Activated naive CD4-positive, alpha-beta T cell treated with anti-CD3 and anti-CD28 coated beads, Interleukin-2, amount 50 U/mL, for 24 hours (primary cell): ENCODE data around the gene TMEM14C.
A peak's percentile ranks its signal among the peaks of the same experiment; 100 is the strongest.
"Not testable (repeated sequence)": the region's sequence is repeated elsewhere in the genome, so short reads cannot be mapped to it uniquely, and the experiment has no call there.

Source experiments
- H3K27ac Mint-ChIP-seq: one replicate; pipeline ENCODE4 v1.8.0; 2021; ENCODE audit warnings: mild to moderate bottlenecking, mixed read lengths
- H3K27me3 Mint-ChIP-seq: one replicate; pipeline ENCODE4 v1.8.0; 2021; ENCODE audit warnings: mixed read lengths
- H3K36me3 Mint-ChIP-seq: one replicate; pipeline ENCODE4 v1.8.0; 2021; ENCODE audit warnings: mixed read lengths
- H3K4me1 Mint-ChIP-seq: one replicate; pipeline ENCODE4 v1.8.0; 2021; ENCODE audit warnings: mixed read lengths
- H3K4me3 Mint-ChIP-seq: one replicate; pipeline ENCODE4 v1.8.0; 2021; ENCODE audit warnings: mild to moderate bottlenecking, mixed read lengths
- H3K9me3 Mint-ChIP-seq: one replicate; pipeline ENCODE4 v1.8.0; 2021; ENCODE audit warnings: mixed read lengths

The TMEM14C gene

DNA sequence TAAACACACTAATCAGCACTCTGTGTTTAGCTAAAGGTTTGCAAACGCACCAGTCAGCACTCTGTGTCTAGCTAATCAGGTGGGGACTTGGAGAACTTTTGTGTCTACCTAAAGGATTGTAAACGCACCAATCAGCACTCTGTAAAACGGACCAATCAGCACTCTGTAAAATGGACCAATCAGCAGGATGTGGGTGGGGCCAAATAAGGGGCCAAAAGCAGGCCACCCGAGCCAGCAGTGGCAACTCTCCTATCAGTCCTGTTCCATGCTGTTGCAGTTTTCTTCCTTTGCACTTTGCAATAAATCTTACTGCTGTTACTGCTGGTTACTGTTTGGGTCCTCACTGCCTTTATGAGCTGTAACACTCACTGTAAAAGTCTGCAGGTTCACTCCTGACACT is 18.8 kb downstream of the TMEM14C start:
- H3K4me3 Mint-ChIP-seq, H3K4me1 Mint-ChIP-seq, H3K27me3 Mint-ChIP-seq, H3K36me3 Mint-ChIP-seq, H3K27ac Mint-ChIP-seq, H3K9me3 Mint-ChIP-seq: not testable (repeated sequence)

DNA sequence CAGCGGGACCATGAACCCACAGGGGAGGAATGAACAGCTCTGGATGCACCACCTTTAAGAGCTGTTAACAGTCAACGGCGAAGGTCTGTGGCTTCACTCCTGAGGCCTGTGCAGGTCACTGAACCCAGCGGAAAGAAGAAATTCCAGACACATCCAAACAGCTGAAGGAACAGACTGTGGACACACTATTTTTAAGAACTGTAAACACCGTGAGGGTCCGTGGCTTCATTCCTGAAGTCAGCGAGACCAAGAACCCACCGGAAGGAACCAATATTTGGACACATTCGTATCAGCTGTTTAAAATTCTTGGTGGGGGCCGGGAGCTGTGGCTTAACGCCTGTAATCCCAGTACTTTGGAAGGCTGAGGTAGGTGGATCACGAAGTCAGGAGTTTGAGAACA is 19.4 kb downstream of the TMEM14C start:
- no peaks in the 10 kb centered on the region for H3K9me3 Mint-ChIP-seq
- no peak overlapping the region for H3K4me3 Mint-ChIP-seq
- H3K27me3 Mint-ChIP-seq: no peaks in the 10 kb centered on the region
- no peak overlapping the region for H3K27ac Mint-ChIP-seq
- H3K4me1 Mint-ChIP-seq: peaks cover 11% of the 10 kb centered on the region
- no peaks in the 10 kb centered on the region for H3K36me3 Mint-ChIP-seq

DNA sequence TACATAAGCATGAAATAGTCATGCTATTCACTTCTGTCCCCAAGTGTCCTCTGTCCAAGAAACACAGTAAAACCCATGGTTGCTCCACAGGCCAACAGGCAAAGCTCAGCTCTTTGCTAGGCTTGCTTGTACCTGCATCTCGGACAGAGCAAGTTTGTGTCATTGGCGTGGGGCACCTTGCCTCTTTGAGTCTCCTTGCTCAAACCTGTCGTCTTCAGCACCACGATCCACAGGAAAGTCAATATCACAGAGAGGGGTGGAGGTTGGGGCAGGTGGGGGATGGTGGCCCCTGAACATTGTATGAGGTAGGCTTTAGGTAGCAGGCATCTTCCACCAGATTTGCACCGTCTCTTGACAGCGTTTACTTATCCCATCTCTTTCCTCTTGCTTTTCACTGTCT is 20.6 kb downstream of the TMEM14C start:
- Mint-ChIP-seq H3K36me3 (no peaks in the 10 kb centered on the region), H3K9me3 (no peaks in the 10 kb centered on the region), H3K27ac (no peak overlapping the region), H3K4me3 (no peak overlapping the region), H3K4me1 (peaks cover 12% of the 10 kb centered on the region), H3K27me3 (no peaks in the 10 kb centered on the region)

DNA sequence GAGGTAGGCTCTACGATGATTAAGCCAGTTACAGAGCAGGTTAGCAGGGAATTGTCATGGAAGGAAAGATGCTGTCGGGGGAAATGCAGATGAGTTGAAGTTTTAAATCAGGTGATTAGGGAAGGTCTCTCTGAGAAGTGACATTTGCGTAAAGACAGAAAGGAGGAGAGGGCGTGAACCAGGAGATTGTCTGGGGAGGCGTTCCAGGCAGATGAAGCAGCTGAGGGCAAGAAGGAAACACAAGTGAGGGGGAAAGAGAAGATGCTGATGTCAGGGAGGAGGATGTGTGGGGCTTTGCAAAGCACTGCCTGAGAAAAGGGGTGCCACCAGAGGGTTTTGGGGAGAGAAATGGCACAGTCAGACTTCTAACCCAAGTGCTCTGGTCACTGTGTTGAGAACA is 22.2 kb downstream of the TMEM14C start:
- no peak overlapping the region for H3K4me3 Mint-ChIP-seq
- H3K27me3 Mint-ChIP-seq: no peaks in the 10 kb centered on the region
- no peaks in the 10 kb centered on the region for H3K9me3 Mint-ChIP-seq
- no peak overlapping the region for H3K27ac Mint-ChIP-seq
- H3K4me1 Mint-ChIP-seq: peaks cover 28% of the 10 kb centered on the region
- no peaks in the 10 kb centered on the region for H3K36me3 Mint-ChIP-seq

DNA sequence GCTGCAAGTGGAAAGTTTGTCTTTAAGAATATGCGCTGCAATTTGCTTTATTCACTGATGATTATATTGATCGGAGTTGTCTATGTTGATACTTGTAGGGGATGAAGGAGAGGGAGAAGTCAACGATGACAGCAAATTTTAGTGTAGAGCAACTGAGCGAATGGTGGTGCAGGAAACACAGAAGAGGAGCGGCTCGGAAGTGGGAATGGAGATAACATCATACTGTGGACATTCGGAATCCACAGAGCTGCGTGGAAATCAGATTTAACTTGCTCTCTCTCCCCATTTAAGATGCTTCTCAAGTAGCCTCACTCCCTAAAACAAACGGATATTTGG is 24.0 kb downstream of the TMEM14C start:
- H3K27me3 Mint-ChIP-seq: no peaks in the 10 kb centered on the region
- peaks cover 44% of the 10 kb centered on the region for H3K4me1 Mint-ChIP-seq
- H3K4me3 Mint-ChIP-seq: peak overlapping the region; percentile 91
- H3K9me3 Mint-ChIP-seq: no peaks in the 10 kb centered on the region
- H3K36me3 Mint-ChIP-seq: no peaks in the 10 kb centered on the region
- H3K27ac Mint-ChIP-seq: peak overlapping the region; percentile 84

DNA sequence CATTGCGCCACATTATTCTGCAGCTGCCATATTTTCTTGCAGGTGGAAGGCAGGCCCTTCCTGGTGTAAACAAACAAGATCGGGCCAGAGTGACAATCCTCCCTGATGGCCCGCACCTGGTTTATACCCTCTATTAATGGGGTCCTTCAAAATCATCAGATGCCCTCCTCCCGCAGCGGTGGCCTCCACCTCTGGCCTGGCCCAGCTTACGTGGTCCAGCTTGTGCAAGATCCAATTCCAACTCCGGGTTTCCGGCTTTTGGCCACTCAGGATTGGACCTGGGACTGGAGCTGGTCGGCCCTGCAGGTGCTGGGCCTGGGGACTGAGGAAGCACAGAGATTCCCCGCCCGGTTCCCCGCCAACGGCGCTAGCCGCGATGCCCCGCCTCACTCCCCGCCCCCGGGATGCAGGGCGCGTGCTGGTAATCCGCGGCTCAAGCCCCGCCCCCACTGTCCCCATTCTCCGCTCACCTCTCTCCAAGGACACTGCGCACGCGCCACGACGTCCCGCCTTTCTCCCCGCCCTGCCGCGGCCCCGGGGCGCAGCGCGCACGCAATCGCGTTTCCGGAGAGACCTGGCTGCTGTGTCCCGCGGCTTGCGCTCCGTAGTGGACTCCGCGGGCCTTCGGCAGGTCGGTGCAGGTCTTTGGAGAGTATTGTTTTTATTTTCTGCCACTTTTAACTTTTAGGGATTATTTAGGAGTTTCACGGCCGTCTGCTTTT is 24.5 kb downstream of the TMEM14C start, which contains the start of gene TMEM14B:
TSS of gene TMEM14B (plus strand) at position 555 of the 722 bp plus-strand sequence. CDS start 1,441 bp downstream, outside the sequence.
- Mint-ChIP-seq H3K4me3 (peak within 1 kb of the TSS; percentile 91), H3K4me1 (peaks cover 48% of the 10 kb centered on the region), H3K36me3 (no peaks in the 10 kb centered on the region), H3K27me3 (no peaks in the 10 kb centered on the region), H3K9me3 (no peaks in the 10 kb centered on the region), H3K27ac (peak within 1 kb of the TSS; percentile 84)

DNA sequence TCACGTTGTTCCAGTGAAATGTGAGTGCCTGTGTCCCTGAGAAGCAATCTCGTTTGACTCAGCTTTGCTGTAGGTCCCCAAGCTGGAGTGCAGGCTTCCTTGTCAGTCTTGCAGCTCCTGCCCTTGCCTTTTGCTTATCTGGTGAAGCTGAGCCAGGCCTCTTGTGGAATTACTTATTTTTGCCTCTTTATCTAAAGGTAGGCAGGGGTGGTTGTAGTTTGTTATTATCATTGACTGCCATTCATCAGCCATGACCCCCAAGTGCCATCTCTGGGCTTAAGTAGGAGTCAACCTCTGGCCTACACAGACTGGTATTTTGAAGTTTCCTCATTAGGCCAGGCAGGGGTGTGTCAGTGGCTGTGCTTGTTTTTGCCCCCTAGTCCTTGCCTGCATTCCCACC is 26.9 kb downstream of the TMEM14C start:
- peaks cover 10% of the 10 kb centered on the region for H3K36me3 Mint-ChIP-seq
- no peaks in the 10 kb centered on the region for H3K9me3 Mint-ChIP-seq
- peaks cover 64% of the 10 kb centered on the region for H3K4me1 Mint-ChIP-seq
- no peaks in the 10 kb centered on the region for H3K27me3 Mint-ChIP-seq
- no peak overlapping the region for H3K27ac Mint-ChIP-seq
- peak overlapping the region; percentile 91 for H3K4me3 Mint-ChIP-seq

DNA sequence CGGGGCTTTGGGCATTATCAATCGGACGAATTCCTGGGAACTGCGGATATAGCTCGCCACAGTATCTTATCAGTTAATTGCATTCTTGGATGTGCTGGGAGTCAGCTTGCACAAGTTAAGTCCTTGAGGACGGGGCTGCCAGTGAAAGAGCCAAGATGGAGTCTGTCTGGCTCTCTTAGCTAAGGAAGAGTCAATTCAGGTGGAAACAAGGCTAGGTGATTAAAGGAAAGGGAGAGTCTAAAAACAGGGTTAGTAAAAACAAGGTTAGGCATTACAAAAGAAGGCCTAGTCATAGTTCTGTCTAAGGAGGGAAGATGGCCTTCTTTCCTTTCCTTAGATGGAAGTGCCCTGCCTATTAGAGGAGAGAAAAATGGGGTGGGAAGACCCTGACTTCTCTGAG is 27.7 kb downstream of the TMEM14C start:
- Mint-ChIP-seq H3K27ac (peak overlapping the region; percentile 19), H3K4me1 (peaks cover 69% of the 10 kb centered on the region), H3K36me3 (peaks cover 16% of the 10 kb centered on the region), H3K4me3 (peak overlapping the region; percentile 6)
- not testable (repeated sequence) for H3K9me3 Mint-ChIP-seq, H3K27me3 Mint-ChIP-seq

DNA sequence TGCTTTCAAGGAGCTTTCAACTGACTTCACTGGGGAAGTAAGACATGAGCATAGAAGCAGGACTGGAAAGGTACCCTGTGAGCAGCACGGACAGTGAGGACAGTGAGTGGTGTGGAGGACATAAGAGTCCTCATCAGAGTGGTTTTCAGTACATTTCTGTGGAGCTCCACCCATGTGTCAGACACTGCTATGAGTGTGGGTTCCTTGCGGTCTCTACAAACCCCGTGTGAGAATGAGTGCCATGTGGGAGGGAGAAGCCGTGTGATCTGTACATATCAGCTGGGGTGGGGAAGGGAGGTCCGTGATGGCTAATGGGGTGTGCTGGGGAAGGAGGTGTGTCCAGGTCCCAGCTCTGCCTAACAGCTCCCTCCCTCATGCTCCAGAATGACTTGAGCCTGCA is 28.9 kb downstream of the TMEM14C start:
- not testable (repeated sequence) for H3K9me3 Mint-ChIP-seq, H3K27me3 Mint-ChIP-seq, H3K4me3 Mint-ChIP-seq
- Mint-ChIP-seq H3K27ac (peak overlapping the region; percentile 55), H3K4me1 (peaks cover 65% of the 10 kb centered on the region), H3K36me3 (peaks cover 16% of the 10 kb centered on the region)

DNA sequence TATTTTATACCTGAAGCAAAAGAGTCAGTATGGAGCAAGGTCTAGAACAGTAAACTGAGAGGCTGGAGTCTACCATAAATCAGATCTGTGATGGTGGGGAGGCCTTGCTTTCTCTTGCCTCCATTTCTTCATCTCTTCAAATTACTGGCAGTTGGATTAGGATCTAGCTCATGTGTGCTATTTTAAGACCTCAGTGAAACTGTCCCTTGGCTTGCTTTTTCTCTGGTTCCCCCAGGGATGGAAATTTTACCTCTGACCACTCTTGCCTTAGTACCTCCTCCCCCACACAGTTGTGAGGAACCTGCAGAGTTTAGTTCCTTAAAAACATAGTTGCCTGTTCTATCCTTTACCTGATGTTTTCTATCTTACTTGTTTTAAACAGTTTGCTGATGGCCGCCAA is 33.2 kb downstream of the TMEM14C start:
- no peak overlapping the region for H3K4me3 Mint-ChIP-seq
- no peaks in the 10 kb centered on the region for H3K9me3 Mint-ChIP-seq
- peaks cover 22% of the 10 kb centered on the region for H3K36me3 Mint-ChIP-seq
- peak overlapping the region; percentile 27 for H3K27ac Mint-ChIP-seq
- H3K27me3 Mint-ChIP-seq: no peaks in the 10 kb centered on the region
- H3K4me1 Mint-ChIP-seq: peaks cover 55% of the 10 kb centered on the region

DNA sequence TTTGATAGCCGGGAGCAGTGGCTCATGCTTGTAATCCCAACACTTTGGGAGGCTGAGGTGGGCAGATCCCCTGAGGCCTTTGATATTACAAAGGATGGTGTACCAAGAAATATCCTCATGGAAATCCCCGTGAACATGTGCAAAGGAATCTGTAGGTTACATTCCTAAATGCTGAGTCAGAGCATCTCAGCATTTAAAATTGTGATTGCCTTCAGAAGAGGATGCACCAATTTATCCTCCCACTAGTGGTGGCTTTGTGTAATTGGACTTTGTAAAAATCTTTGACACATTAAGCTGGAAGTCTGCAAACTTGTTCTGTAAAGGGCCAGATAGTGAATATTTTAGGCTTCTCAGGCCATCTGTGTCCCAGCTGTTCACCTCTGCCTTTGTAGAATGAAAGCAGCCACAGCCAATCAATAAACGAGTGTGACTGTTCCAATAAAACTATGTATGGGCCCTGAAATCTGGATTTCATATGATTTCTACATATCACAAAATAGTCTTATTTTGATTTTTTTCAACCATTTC is 36.5 kb downstream of the TMEM14C start:
- H3K4me3 Mint-ChIP-seq: no peak overlapping the region
- no peaks in the 10 kb centered on the region for H3K9me3 Mint-ChIP-seq
- H3K4me1 Mint-ChIP-seq: peaks cover 31% of the 10 kb centered on the region
- peaks cover 16% of the 10 kb centered on the region for H3K36me3 Mint-ChIP-seq
- H3K27ac Mint-ChIP-seq: no peak overlapping the region
- no peaks in the 10 kb centered on the region for H3K27me3 Mint-ChIP-seq

DNA sequence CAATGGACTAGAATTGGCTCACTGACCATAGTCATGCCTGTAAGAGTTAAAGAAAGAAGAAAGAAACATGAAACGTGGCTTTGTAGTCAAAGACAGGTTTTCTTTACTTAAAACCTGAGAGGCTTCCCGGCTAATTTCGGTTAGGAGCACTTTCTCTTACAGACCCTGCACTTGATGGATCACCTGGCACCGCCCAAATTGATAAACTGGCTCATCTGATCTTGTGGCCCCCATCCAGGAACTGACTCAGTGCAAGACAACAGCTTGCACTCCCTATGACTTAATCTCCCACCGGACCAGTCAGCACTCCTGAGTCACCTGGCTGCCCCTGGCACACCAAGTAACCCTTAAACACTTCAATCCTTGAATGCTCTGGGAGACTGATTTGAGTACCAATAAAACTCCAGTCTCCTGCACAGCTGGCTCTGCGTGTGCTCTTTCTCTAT is 37.0 kb downstream of the TMEM14C start:
- no peak overlapping the region for H3K27ac Mint-ChIP-seq
- H3K4me1 Mint-ChIP-seq: peaks cover 27% of the 10 kb centered on the region
- H3K9me3 Mint-ChIP-seq: no peaks in the 10 kb centered on the region
- H3K36me3 Mint-ChIP-seq: peaks cover 12% of the 10 kb centered on the region
- no peaks in the 10 kb centered on the region for H3K27me3 Mint-ChIP-seq
- no peak overlapping the region for H3K4me3 Mint-ChIP-seq

DNA sequence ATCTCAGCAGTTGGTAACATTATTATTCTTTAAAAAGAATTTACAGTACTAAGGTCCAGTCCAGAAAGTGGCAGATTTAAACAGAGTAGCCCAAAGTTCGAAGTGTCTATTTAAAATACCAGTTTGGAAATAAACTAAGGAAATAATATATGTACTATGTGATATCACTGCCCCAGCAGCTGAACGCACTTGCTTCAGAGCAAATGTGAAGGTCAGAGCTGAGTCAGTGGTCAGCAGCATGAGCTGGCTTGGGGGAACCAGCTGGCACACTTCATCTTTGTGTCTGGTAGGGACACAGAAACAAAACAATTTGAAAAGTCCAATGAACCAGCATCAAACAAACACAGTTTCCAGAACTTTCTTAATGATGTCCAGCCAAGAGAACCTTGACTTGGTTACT is 40.1 kb downstream of the TMEM14C start:
- Mint-ChIP-seq H3K27ac (no peak overlapping the region), H3K9me3 (no peaks in the 10 kb centered on the region), H3K36me3 (peaks cover 8% of the 10 kb centered on the region), H3K4me3 (no peak overlapping the region), H3K4me1 (peaks cover 19% of the 10 kb centered on the region), H3K27me3 (no peaks in the 10 kb centered on the region)

DNA sequence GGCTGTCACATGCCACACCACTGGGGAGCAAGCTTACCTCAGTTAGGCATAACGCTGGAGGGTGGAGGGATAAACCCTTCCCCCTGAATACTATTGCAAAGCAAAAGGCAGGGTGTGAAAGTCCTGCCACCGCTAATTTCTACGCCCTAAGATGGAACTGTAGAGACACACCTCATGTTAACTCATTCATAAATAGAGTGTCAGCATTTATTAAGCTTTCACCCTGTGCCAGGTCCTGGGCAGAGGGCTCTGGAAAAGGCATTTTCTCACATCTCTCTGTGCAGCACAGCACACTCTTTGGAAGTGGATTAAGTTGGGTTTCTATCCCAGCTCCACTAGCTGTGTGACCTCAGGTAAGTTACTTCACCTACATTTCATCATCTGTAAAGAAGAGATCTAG is 46.5 kb downstream of the TMEM14C start:
- Mint-ChIP-seq H3K36me3 (peaks cover 12% of the 10 kb centered on the region), H3K4me1 (no peaks in the 10 kb centered on the region), H3K27ac (no peak overlapping the region)

DNA sequence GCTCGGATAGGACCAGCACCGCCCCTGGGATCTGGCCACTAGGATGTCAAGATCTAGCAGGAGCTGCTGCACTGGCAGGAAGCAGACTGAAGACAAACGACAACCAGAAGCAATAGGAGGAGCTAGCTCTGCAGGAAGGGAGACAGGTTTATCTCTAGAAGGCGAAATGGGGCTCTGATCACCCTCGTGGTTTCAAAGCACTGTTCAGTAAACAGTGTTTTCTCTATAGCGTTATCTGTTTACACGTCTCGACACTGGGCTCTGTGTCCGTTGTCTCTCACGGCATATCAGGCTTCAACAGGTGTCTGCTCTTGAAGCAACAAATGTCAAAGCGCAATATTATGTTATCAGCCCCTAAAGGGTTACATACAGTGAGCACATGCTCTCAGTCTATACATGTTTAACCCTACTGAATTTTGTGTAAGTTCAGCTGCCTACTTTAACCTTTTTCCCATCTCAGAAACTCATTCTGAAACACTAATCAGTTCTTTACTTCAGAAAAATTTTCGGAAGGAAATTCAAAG is 48.6 kb downstream of the TMEM14C start:
- Mint-ChIP-seq H3K27me3 (no peaks in the 10 kb centered on the region), H3K27ac (no peak overlapping the region)

More for the DNA sequence above, 46.5 kb downstream of the TMEM14C start:
- Mint-ChIP-seq H3K9me3 (no peaks in the 10 kb centered on the region), H3K27me3 (no peaks in the 10 kb centered on the region), H3K4me3 (no peak overlapping the region)

DNA sequence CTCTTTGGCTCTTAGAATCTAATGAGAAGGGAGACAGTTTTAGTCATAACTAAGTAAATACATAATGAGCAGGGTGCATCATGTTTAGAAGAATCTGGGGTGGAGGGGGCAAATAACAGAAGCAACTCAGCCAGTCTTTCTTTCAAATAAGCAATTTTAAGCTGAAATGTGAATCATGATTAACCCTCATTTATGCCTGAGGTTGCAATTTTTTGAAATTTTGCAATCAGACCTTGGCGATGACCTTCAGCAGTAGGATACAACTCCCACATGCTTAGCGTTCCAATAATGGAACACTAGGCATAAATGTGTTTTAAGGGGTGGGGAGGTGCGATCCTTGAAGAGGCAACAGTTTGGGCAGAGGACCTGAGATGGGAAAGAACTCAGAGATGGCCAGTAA is 55.4 kb downstream of the TMEM14C start:
- H3K4me3 Mint-ChIP-seq: no peak overlapping the region
- no peaks in the 10 kb centered on the region for H3K27me3 Mint-ChIP-seq
- H3K9me3 Mint-ChIP-seq: no peaks in the 10 kb centered on the region
- H3K4me1 Mint-ChIP-seq: peaks cover 4% of the 10 kb centered on the region
- H3K36me3 Mint-ChIP-seq: peaks cover 15% of the 10 kb centered on the region
- no peak overlapping the region for H3K27ac Mint-ChIP-seq

More for the DNA sequence above, 48.6 kb downstream of the TMEM14C start:
- Mint-ChIP-seq H3K4me1 (no peaks in the 10 kb centered on the region), H3K36me3 (peaks cover 14% of the 10 kb centered on the region), H3K9me3 (no peaks in the 10 kb centered on the region), H3K4me3 (no peak overlapping the region)
